UCSD-AML1 (cell line): ENCODE data around the gene CDH18.
"Not testable (repeated sequence)": the region's sequence is repeated elsewhere in the genome, so short reads cannot be mapped to it uniquely, and the experiment has no call there.

ENCODE experiments used
- DNase-seq: peaks from one replicate; lab custom pipeline; 2025; ENCODE audit not compliant: unreplicated experiment; lab: John Stamatoyannopoulos, UW

CDH18 gene

GRCh38 chr5:19862711-19863110 lies 125.3 kb downstream of the CDH18 start:
- no peak for DNase-seq

GRCh38 chr5:19859020-19859419 lies 129.0 kb downstream of the CDH18 start:
- no peak for DNase-seq

- no peak for DNase-seq
These were observed 132.1 kb downstream of the CDH18 start for GRCh38 chr5:19855931-19856330.

- DNase-seq, result no peak
These were observed 132.5 kb downstream of the CDH18 start for GRCh38 chr5:19855453-19855852.

GRCh38 chr5:19855031-19855430 lies 133.0 kb downstream of the CDH18 start:
- DNase-seq, result no peak

GRCh38 chr5:19853616-19854240 lies 134.3 kb downstream of the CDH18 start:
- DNase-seq, result no peak

- no peak for DNase-seq
These were observed 150.3 kb downstream of the CDH18 start for GRCh38 chr5:19837536-19838174.

GRCh38 chr5:19835442-19835841 lies 152.6 kb downstream of the CDH18 start:
- DNase-seq, result no peak

- not testable (repeated sequence) for DNase-seq
These were observed 175.3 kb downstream of the CDH18 start for GRCh38 chr5:19812720-19813119.

GRCh38 chr5:19806756-19807155 lies 181.2 kb downstream of the CDH18 start:
- no peak for DNase-seq

- no peak for DNase-seq
These were observed 185.3 kb downstream of the CDH18 start for GRCh38 chr5:19802686-19803085.

GRCh38 chr5:19795218-19795617 lies 192.8 kb downstream of the CDH18 start:
- DNase-seq, result no peak

- no peak for DNase-seq
These were observed 197.1 kb downstream of the CDH18 start for GRCh38 chr5:19790829-19791466.

- DNase-seq, result no peak
These were observed 205.4 kb downstream of the CDH18 start for GRCh38 chr5:19782566-19782965.

- DNase-seq, result no peak
These were observed 210.6 kb downstream of the CDH18 start for GRCh38 chr5:19777363-19777762.

GRCh38 chr5:19776886-19777285 lies 211.1 kb downstream of the CDH18 start:
- DNase-seq, result not testable (repeated sequence)

GRCh38 chr5:19771174-19771835 lies 216.7 kb downstream of the CDH18 start:
- no peak for DNase-seq

GRCh38 chr5:19770396-19770795 lies 217.6 kb downstream of the CDH18 start:
- DNase-seq, result no peak

- no peak for DNase-seq
These were observed 220.0 kb downstream of the CDH18 start for GRCh38 chr5:19767987-19768386.

- no peak for DNase-seq
These were observed 234.4 kb downstream of the CDH18 start for GRCh38 chr5:19753579-19753978.

- DNase-seq, result no peak
These were observed 236.7 kb downstream of the CDH18 start for GRCh38 chr5:19751326-19751725.

- DNase-seq, result no peak
These were observed 242.8 kb downstream of the CDH18 start for GRCh38 chr5:19745247-19745646.
